H9 (cell line): ENCODE data around the gene FAIM2. TPM values are rescaled to one million over a fixed set of nuclear protein-coding genes. Genes with fewer than 3 reads are reported as not detected.

ENCODE experiments used
- DNase-seq: peaks from one replicate; pipeline ENCODE4 v3.0.0-alpha.2; 2017
- H2AFZ ChIP-seq: one replicate; pipeline ENCODE4 v1.6.1; 2013; ENCODE audit warnings: mild to moderate bottlenecking, low read length, control low read depth, moderate library complexity
- H2AK5ac ChIP-seq: 2 replicates; pipeline ENCODE4 v1.6.1; 2013; ENCODE audit warnings: low read length, control low read depth, mixed read lengths; ENCODE audit not compliant: insufficient read length
- H2BK120ac ChIP-seq: one replicate; pipeline ENCODE4 v1.6.1; 2013; ENCODE audit warnings: low read depth, mild to moderate bottlenecking, low read length, control low read depth, inconsistent platforms; ENCODE audit not compliant: poor library complexity, severe bottlenecking
- H2BK12ac ChIP-seq: 2 replicates; pipeline ENCODE4 v1.6.1; 2013; ENCODE audit warnings: low read length, control low read depth, mixed read lengths, low read depth; ENCODE audit not compliant: insufficient read length
- H2BK15ac ChIP-seq: 2 replicates; pipeline ENCODE4 v1.6.1; 2013; ENCODE audit warnings: low read depth, low read length, control low read depth
- H2BK20ac ChIP-seq: one replicate; pipeline ENCODE4 v1.6.1; 2013; ENCODE audit warnings: low read depth, mild to moderate bottlenecking, low read length, control low read depth, inconsistent platforms; ENCODE audit not compliant: poor library complexity, severe bottlenecking
- H2BK5ac ChIP-seq: 2 replicates; pipeline ENCODE4 v1.6.1; 2013; ENCODE audit warnings: low read length, control low read depth, mixed read lengths; ENCODE audit not compliant: insufficient read length
- H3K14ac ChIP-seq: 2 replicates; pipeline ENCODE4 v1.6.1; 2013; ENCODE audit warnings: low read length, control low read depth; ENCODE audit not compliant: insufficient read depth
- H3K18ac ChIP-seq: 2 replicates; pipeline ENCODE4 v1.6.1; 2013; ENCODE audit warnings: low read depth, mild to moderate bottlenecking, mixed read lengths, low read length, control low read depth; ENCODE audit not compliant: insufficient read length
- H3K23ac ChIP-seq: 2 replicates; pipeline ENCODE4 v1.6.1; 2013; ENCODE audit warnings: low read length, control low read depth, mixed read lengths, low read depth; ENCODE audit not compliant: insufficient read length
- H3K23me2 ChIP-seq: 2 replicates; pipeline ENCODE4 v1.6.1; 2013; ENCODE audit warnings: low read depth, mild to moderate bottlenecking, mixed read lengths, low read length, control low read depth; ENCODE audit not compliant: insufficient read length, poor library complexity, severe bottlenecking
- H3K27ac ChIP-seq: 2 replicates; pipeline ENCODE4 v1.5.1; 2013; ENCODE audit warnings: low read length, control low read depth, mixed read lengths, low read depth; ENCODE audit not compliant: insufficient read length
- H3K27me3 ChIP-seq: 2 replicates; pipeline ENCODE4 v1.6.1; 2013; ENCODE audit warnings: low read length, control low read depth, inconsistent platforms; ENCODE audit not compliant: insufficient read depth
- H3K4ac ChIP-seq: 2 replicates; pipeline ENCODE4 v1.6.1; 2013; ENCODE audit warnings: low read depth, mild to moderate bottlenecking, control low read depth, inconsistent platforms, low read length, moderate library complexity
- H3K4me1 ChIP-seq: 2 replicates; pipeline ENCODE4 v1.6.1; 2013; ENCODE audit warnings: low read length, control low read depth, inconsistent platforms; ENCODE audit not compliant: insufficient read depth
- H3K4me2 ChIP-seq: 2 replicates; pipeline ENCODE4 v1.6.1; 2013; ENCODE audit warnings: low read length, control low read depth, mixed read lengths; ENCODE audit not compliant: insufficient read length, insufficient read depth
- H3K56ac ChIP-seq: 2 replicates; pipeline ENCODE4 v1.6.1; 2013; ENCODE audit warnings: low read depth, mild to moderate bottlenecking, mixed read lengths, low read length, control low read depth; ENCODE audit not compliant: insufficient read length
- H3K79me1 ChIP-seq: 2 replicates; pipeline ENCODE4 v1.6.1; 2013; ENCODE audit warnings: low read depth, mild to moderate bottlenecking, moderate library complexity, low read length, control low read depth, inconsistent platforms; ENCODE audit not compliant: insufficient read depth, poor library complexity, severe bottlenecking
- H3K79me2 ChIP-seq: 2 replicates; pipeline ENCODE4 v1.6.1; 2013; ENCODE audit warnings: low read length, control low read depth, inconsistent platforms; ENCODE audit not compliant: insufficient read depth
- H3K9ac ChIP-seq: 2 replicates; pipeline ENCODE4 v1.6.1; 2013; ENCODE audit warnings: low read length, control low read depth, mixed read lengths; ENCODE audit not compliant: insufficient read length; ENCODE audit errors: extremely low read depth
- H3K9me3 ChIP-seq: one replicate; pipeline ENCODE4 v1.6.1; 2013; ENCODE audit warnings: low read depth, low read length, inconsistent platforms; ENCODE audit not compliant: control insufficient read depth
- H3T11ph ChIP-seq: one replicate; pipeline ENCODE4 v1.6.1; 2013; ENCODE audit warnings: mild to moderate bottlenecking, low read length, control low read depth, inconsistent platforms
- H4K20me1 ChIP-seq: one replicate; pipeline ENCODE4 v1.6.1; 2013; ENCODE audit not compliant: control insufficient read depth, insufficient read length, insufficient read depth
- H4K5ac ChIP-seq: 2 replicates; pipeline ENCODE4 v1.6.1; 2013; ENCODE audit warnings: low read depth, mild to moderate bottlenecking, mixed read lengths, low read length, control low read depth; ENCODE audit not compliant: insufficient read length
- H4K8ac ChIP-seq: replicated peaks from 2 replicates; pipeline ENCODE4 v1.6.1; 2013; ENCODE audit warnings: low read length, control low read depth, mixed read lengths, low read depth; ENCODE audit not compliant: insufficient read length
- H4K91ac ChIP-seq: 2 replicates; pipeline ENCODE4 v1.6.1; 2013; ENCODE audit warnings: low read depth, mild to moderate bottlenecking, moderate library complexity, mixed read lengths, low read length, control low read depth; ENCODE audit not compliant: insufficient read length
- H3K27ac Mint-ChIP-seq, 3 experiments: 2 replicates in 2 of 3; 3 replicates in 1 of 3; pipeline ENCODE4 v1.8.0; 2020 to 2021; ENCODE audit warnings: mixed read lengths in 3 of 3, mild to moderate bottlenecking in 1 of 3, moderate library complexity in 1 of 3
- H3K27me3 Mint-ChIP-seq: 2 replicates; pipeline ENCODE4 v1.8.0; 2021; ENCODE audit warnings: low read depth, mild to moderate bottlenecking, moderate library complexity, mixed read lengths
- H3K36me3 Mint-ChIP-seq, 3 experiments: 2 replicates in 2 of 3; 3 replicates in 1 of 3; pipeline ENCODE4 v1.8.0; 2020 to 2021; ENCODE audit warnings: low read depth in 3 of 3, mixed read lengths in 3 of 3; ENCODE audit not compliant: insufficient read depth in 1 of 3
- H3K4me1 Mint-ChIP-seq, 2 experiments: 2 replicates each; pipeline ENCODE4 v1.8.0; 2020; ENCODE audit warnings: mixed read lengths in 2 of 2
- H3K4me3 Mint-ChIP-seq, 2 experiments: 2 replicates in 1 of 2; 3 replicates in 1 of 2; pipeline ENCODE4 v1.8.0; 2020 to 2021; ENCODE audit warnings: mild to moderate bottlenecking in 2 of 2, mixed read lengths in 2 of 2, moderate library complexity in 1 of 2
- H3K9me3 Mint-ChIP-seq, 2 experiments: 2 replicates in 1 of 2; 3 replicates in 1 of 2; pipeline ENCODE4 v1.8.0; 2020; ENCODE audit warnings: mild to moderate bottlenecking in 2 of 2, mixed read lengths in 2 of 2, moderate library complexity in 1 of 2
- CTCF ChIP-seq: fragments of 200-600 bp; sonication (generic); conservative IDR thresholded peaks from 3 replicates; pipeline ENCODE4 v1.8.0; 2021; ENCODE audit warnings: antibody characterized with exemption, mild to moderate bottlenecking
- WGBS: extraction: QIAGEN DNeasy Blood & Tissue Kit; methylation state at CpG from one replicate; pipeline ENCODE4 v1.1.7; 2013; ENCODE audit warnings: missing lambda C conversion rate, low lambda C conversion rate, mixed read lengths; ENCODE audit not compliant: insufficient read length; ENCODE audit errors: extremely low coverage; 5-methylcytosine and 5-hydroxymethylcytosine counted together
- total RNA-seq: library from RNA; stranded (reverse); gene quantifications from 2 replicates; pipeline ENCODE4 v1.2.1, GENCODE V29; 2021

FAIM2 gene
- total RNA-seq, 1 experiment from 2014 or later, result 0.42 TPM

- H2BK20ac ChIP-seq, result no peak overlapping the region
- no peak overlapping the region for H3K4me2 ChIP-seq
- no peak for TF ChIP-seq CTCF
- H3K56ac ChIP-seq, result no peak overlapping the region
- no peaks in the 10 kb centered on the region for H4K20me1 ChIP-seq
- no peaks in the 10 kb centered on the region for H3K27me3 ChIP-seq
- peaks cover 0 to 8% of the 10 kb centered on the region in 2 experiments; a peak in 3 of 4 replicates for H3K4me1 Mint-ChIP-seq
- H3K27me3 Mint-ChIP-seq, result peaks cover 11% of the 10 kb centered on the region
- H3K9me3 Mint-ChIP-seq, result no peaks in the 10 kb centered on the region
- H3K27ac ChIP-seq, result no peak overlapping the region
- no peak overlapping the region for H4K5ac ChIP-seq
- no peak overlapping the region for H3T11ph ChIP-seq
- no peaks in the 10 kb centered on the region for H3K79me2 ChIP-seq
- H2BK120ac ChIP-seq, result no peak overlapping the region
- WGBS, result no CpG with 5 or more reads among the region's 7 CpGs
- H3K23me2 ChIP-seq, result no peaks in the 10 kb centered on the region
- no peak overlapping the region; the same call in 1 of the 2 replicates for H3K14ac ChIP-seq
- no peak overlapping the region for H3K23ac ChIP-seq
- no peak overlapping the region for H2BK12ac ChIP-seq
- no peak overlapping the region for H2AFZ ChIP-seq
- H4K91ac ChIP-seq, result no peak overlapping the region
- no peak overlapping the region for H3K4ac ChIP-seq
- DNase-seq, result peak; percentile 20
- H3K9ac ChIP-seq, result no peak overlapping the region
- no peaks in the 10 kb centered on the region for H3K4me1 ChIP-seq
- no peaks in the 10 kb centered on the region for H3K36me3 Mint-ChIP-seq
- no peaks in the 10 kb centered on the region for H3K9me3 ChIP-seq
- no peak overlapping the region for H4K8ac ChIP-seq
- H2AK5ac ChIP-seq, result no peak overlapping the region
- H3K4me3 Mint-ChIP-seq, result no peak overlapping the region
- no peak overlapping the region for H3K27ac Mint-ChIP-seq
- no peak overlapping the region for H2BK15ac ChIP-seq
- no peak overlapping the region for H3K18ac ChIP-seq
- no peak overlapping the region for H2BK5ac ChIP-seq
- H3K79me1 ChIP-seq, result no peaks in the 10 kb centered on the region
These were observed 21.0 kb upstream of the FAIM2 start for GRCh38 chr12:49924628-49925246.
